Measurements from ENCODE around the gene ELF1. TPM values are rescaled to one million over a fixed set of nuclear protein-coding genes. Genes with fewer than 3 reads are reported as not detected.
"Not testable (repeated sequence)": the region's sequence is repeated elsewhere in the genome, so short reads cannot be mapped to it uniquely, and the experiment has no call there.

The ELF1 gene
- polyA plus RNA-seq, 1 experiment: 35.8 TPM

GRCh38 chr13:40981949-40982348 is 37.2 kb downstream of the ELF1 start:
- DNase-seq (ENCODE audit: low read depth): no peak
- no peak overlapping the region for H3K4me3 ChIP-seq (ENCODE audit: low read depth, low read length)
- ChIA-PET CTCF (interaction anchor here (0.9 to 1.6 kb wide), 2 partner anchors 19 to 73 kb away, joined by 3 read pairs; no protein-coding TSS in a partner anchor), POLR2A (no interaction called here)
- TF ChIP-seq CTCF (IDR thresholded peaks at IDR 0.05; ENCODE audit: insufficient read depth, low read depth, low read length): no peak
- H3K27me3 ChIP-seq (ENCODE audit: control insufficient read depth, insufficient read depth, low read length): no peaks in the 10 kb centered on the region
- no peaks in the 10 kb centered on the region for H3K36me3 ChIP-seq (ENCODE audit: control insufficient read depth, insufficient read depth, low read length)

GRCh38 chr13:40981361-40981760 is 37.8 kb downstream of the ELF1 start:
- H3K27me3 ChIP-seq (ENCODE audit: control insufficient read depth, insufficient read depth, low read length): no peaks in the 10 kb centered on the region
- no peak for DNase-seq (ENCODE audit: low read depth)
- no peaks in the 10 kb centered on the region for H3K36me3 ChIP-seq (ENCODE audit: control insufficient read depth, insufficient read depth, low read length)
- no peak for TF ChIP-seq CTCF (IDR thresholded peaks at IDR 0.05; ENCODE audit: insufficient read depth, low read depth, low read length)
- POLR2A ChIA-PET: no interaction called here
- CTCF ChIA-PET: interaction anchor here (1.6 kb wide), 1 partner anchor 18 kb away, joined by 3 read pairs; no protein-coding TSS in a partner anchor
- no peak overlapping the region for H3K4me3 ChIP-seq (ENCODE audit: low read depth, low read length)

- no peak overlapping the region for H3K4me3 ChIP-seq (ENCODE audit: low read depth, low read length)
These were observed 38.7 kb downstream of the ELF1 start for GRCh38 chr13:40980461-40980860.

GRCh38 chr13:40979232-40979631 is 39.9 kb downstream of the ELF1 start:
- no peak for DNase-seq (ENCODE audit: low read depth)
- TF ChIP-seq CTCF (IDR thresholded peaks at IDR 0.05; ENCODE audit: insufficient read depth, low read depth, low read length): no peak
- no peaks in the 10 kb centered on the region for H3K27me3 ChIP-seq (ENCODE audit: control insufficient read depth, insufficient read depth, low read length)
- no peaks in the 10 kb centered on the region for H3K36me3 ChIP-seq (ENCODE audit: control insufficient read depth, insufficient read depth, low read length)
- POLR2A ChIA-PET: no interaction called here
- CTCF ChIA-PET: interaction anchor here (0.7 kb wide), 1 partner anchor 9 kb away, joined by 3 read pairs; no protein-coding TSS in a partner anchor
- H3K4me3 ChIP-seq (ENCODE audit: low read depth, low read length): no peak overlapping the region

More at GRCh38 chr13:40980461-40980860, 38.7 kb downstream of the ELF1 start:
- no peak for DNase-seq (ENCODE audit: low read depth)
- Histone ChIP-seq H3K27me3 (ENCODE audit: control insufficient read depth, insufficient read depth, low read length) (no peaks in the 10 kb centered on the region), H3K36me3 (ENCODE audit: control insufficient read depth, insufficient read depth, low read length) (no peaks in the 10 kb centered on the region)
- ChIA-PET CTCF (interaction anchor here (1.6 kb wide), 1 partner anchor 18 kb away, joined by 3 read pairs; no protein-coding TSS in a partner anchor), POLR2A (no interaction called here)
- no peak for TF ChIP-seq CTCF (IDR thresholded peaks at IDR 0.05; ENCODE audit: insufficient read depth, low read depth, low read length)

GRCh38 chr13:40978109-40978508 is 41.0 kb downstream of the ELF1 start:
- DNase-seq (ENCODE audit: low read depth); H3K27me3 ChIP-seq (ENCODE audit: control insufficient read depth, insufficient read depth, low read length); H3K4me3 ChIP-seq (ENCODE audit: low read depth, low read length); H3K36me3 ChIP-seq (ENCODE audit: control insufficient read depth, insufficient read depth, low read length); POLR2A ChIA-PET: not testable (repeated sequence)
- CTCF ChIA-PET: interaction anchor here (0.6 kb wide), 1 partner anchor 79 kb away, joined by 3 read pairs; no protein-coding TSS in a partner anchor

- no peak overlapping the region for H3K4me3 ChIP-seq (ENCODE audit: low read depth, low read length)
- CTCF ChIA-PET: interaction anchor here (1.0 kb wide), 1 partner anchor 9 kb away, joined by 5 read pairs; no protein-coding TSS in a partner anchor
- POLR2A ChIA-PET: no interaction called here
- H3K27me3 ChIP-seq (ENCODE audit: control insufficient read depth, insufficient read depth, low read length): no peaks in the 10 kb centered on the region
- no peak for TF ChIP-seq CTCF (IDR thresholded peaks at IDR 0.05; ENCODE audit: insufficient read depth, low read depth, low read length)
- no peaks in the 10 kb centered on the region for H3K36me3 ChIP-seq (ENCODE audit: control insufficient read depth, insufficient read depth, low read length)
- DNase-seq (ENCODE audit: low read depth): no peak
These were observed 43.7 kb downstream of the ELF1 start for GRCh38 chr13:40975441-40975840.
